Measurements from ENCODE around the gene LHPP.

DNA sequence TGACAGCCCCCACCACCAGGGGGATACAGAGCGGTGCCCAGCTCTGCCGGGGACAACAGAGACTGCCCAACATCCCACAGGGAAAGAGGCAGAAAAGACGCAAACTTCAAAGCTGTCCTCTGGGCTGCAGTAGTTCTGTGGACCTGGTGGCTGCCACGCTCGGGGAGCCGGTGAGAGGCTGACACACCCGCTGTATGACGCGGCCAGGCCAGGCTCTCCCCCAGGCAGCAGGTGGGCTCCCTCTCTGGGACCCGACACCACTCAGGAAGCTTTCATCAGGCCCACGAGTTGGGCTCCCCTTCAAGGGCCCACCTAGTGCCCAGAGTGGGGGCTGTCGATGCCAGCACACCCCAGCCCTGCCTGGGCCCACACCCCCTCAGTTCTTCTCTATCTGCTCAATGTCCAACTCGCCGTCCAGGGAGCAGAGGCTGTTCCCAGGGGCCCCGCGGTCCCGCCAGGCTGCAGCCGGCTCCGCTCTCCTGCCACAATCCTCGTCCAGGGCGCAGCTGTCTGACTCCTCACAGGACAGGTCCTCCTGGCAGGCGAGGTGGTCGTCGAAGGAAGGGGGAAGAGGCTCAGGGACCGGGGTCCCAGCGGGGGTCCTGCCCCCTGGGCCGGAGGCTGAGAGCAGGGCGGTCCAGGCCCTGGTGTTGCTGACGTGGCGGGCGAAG lies 161.4 kb downstream of the LHPP start:
- TF ChIP-seq POLR2AphosphoS5 (IDR thresholded peaks at IDR 0.05; ENCODE audit: borderline replicate concordance, low read depth, low read length), result no peak
- TF ChIP-seq EZH2 (IDR thresholded peaks at IDR 0.05), result no peak
- no peak for TF ChIP-seq FOXP2 (optimal IDR thresholded peaks at IDR 0.05; ENCODE audit: control extremely low read depth, extremely low read length, insufficient read depth)

All from SK-N-MC (cell line).